GM19463 (cell line): ENCODE results near the gene TPP2.

Experiments used
- ATAC-seq: cut with Tn5 transposase; IDR thresholded peaks from one replicate; pipeline ENCODE4 v1.9.1; 2021; ENCODE audit warnings: mild to moderate bottlenecking, moderate library complexity; ENCODE audit not compliant: unreplicated experiment

Gene TPP2

GRCh38 chr13:102651892-102652291 lies 55.1 kb downstream of the TPP2 start:
- ATAC-seq: no peak

- no peak for ATAC-seq
Observed at GRCh38 chr13:102654756-102655155, 58.0 kb downstream of the TPP2 start.

DNA sequence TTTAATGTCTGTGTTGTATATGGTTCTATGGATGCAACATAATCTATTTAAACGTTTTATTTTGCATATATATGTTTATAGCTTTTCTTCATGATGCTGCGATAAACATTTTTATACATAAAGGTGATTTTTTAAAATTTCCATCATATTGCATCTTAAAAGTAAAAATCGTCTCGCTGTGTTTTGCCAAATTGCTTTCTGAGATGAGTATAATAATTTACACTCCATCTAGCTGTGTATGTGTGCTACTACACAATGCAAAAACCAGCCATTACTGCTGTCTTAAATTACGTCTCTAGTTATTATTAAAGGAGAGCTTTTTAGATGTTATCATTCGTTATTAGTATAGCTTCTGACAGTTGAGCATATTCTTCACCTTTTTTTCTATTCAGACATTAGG lies 60.8 kb downstream of the TPP2 start:
- ATAC-seq: no peak

- no peak for ATAC-seq
Observed at GRCh38 chr13:102658660-102659059, 61.9 kb downstream of the TPP2 start.

DNA sequence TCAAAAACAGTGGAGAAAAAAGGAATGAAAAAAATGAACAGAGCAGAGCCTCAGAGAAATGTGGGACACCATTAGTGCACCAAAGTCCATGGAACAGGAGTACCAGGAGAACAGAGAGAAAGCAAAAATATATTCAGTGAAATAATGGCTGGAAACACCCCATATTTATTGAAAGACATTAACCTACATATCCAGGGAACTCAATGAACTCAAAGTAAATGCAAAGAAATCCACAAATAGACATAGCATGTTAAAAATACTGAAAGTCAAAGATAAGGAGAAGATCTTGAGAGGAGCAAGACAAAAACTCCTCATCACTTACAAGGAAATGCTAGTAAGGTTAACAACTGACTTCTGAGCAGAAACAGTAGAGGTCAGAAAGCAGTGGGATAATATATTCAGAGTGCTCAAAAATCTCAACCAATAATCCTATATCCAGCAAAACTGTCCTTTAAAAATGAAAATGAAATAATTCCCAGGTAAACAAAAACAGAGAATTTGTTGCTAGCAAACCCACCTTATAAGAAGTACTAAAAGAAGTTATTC lies 62.5 kb downstream of the TPP2 start:
- no peak for ATAC-seq

DNA sequence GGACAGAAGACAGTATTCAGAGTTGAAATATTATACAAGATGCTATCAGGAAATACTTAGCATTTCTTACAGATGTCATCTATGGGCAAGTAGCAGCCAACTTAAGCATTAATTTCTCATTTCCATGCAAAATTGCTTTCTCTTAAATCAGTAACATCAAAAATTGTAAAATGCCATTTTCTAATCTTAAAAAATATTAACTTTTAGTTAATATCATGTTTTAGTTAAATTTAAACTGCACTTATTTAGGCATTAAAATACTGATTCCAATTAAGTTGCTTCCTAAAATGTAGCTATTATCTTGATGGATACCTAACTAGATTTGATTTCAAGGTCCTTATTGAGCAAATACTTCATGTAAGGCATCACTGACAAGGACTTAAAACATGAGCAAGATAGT lies 70.2 kb downstream of the TPP2 start:
- no peak for ATAC-seq

DNA sequence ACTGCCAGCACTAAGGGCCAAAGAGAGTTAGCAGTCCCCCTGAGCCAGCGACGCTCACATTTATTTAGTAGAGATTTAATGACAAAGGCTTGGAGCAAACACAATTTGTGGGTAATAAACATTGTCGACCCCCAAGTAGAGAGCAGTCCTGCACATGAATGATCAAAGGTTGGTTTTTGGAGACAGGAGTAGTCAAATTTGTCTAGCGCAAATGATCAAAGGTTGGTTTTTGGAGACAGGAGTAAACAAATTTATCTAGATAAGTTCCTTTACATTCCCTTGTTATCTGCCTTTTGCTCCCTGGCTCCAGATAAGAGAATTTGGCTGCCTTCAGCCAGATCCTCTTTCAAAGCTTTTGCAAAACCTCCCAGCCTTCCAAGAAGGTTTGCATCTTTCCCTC lies 71.1 kb downstream of the TPP2 start:
- no peak for ATAC-seq

DNA sequence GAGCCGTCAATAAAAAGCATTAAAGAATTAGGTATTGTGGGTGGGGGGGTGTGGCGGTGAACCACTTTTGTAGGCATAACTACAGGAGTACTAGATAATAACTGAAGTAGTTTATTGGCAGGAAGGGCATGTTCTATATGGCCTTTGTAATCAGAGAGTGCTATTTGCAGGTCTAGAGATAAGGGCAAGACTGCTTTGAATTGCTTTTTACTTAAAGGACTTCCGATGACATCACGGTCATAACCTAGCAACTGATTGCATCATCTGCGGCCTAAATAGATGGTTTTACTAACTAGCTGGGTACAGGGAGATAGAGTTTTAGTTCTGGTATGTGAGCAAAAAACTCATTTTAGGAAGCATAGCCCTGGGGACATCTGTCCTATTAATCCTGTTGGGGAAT lies 73.3 kb downstream of the TPP2 start:
- no peak for ATAC-seq

GRCh38 chr13:102675115-102675514 lies 78.3 kb downstream of the TPP2 start:
- ATAC-seq: no peak

DNA sequence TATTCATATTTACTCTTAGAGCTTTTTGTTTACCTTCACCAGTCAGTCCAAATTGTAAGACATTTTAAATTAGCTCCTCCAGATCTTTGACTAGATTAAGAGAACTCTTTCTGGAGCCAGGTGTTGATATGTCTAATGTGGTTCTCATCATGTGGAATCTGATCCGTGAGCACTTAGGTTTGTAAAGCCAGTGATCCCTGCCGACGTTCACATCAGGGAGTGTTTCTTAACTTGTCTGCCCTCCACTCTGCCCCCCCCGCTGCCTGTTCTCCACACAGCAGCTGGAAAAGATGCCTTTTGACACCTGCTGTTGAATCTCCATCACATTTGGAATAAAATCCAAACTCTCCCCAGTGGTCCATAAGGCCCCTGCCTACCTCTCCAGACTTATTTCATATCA lies 80.3 kb downstream of the TPP2 start:
- no peak for ATAC-seq

DNA sequence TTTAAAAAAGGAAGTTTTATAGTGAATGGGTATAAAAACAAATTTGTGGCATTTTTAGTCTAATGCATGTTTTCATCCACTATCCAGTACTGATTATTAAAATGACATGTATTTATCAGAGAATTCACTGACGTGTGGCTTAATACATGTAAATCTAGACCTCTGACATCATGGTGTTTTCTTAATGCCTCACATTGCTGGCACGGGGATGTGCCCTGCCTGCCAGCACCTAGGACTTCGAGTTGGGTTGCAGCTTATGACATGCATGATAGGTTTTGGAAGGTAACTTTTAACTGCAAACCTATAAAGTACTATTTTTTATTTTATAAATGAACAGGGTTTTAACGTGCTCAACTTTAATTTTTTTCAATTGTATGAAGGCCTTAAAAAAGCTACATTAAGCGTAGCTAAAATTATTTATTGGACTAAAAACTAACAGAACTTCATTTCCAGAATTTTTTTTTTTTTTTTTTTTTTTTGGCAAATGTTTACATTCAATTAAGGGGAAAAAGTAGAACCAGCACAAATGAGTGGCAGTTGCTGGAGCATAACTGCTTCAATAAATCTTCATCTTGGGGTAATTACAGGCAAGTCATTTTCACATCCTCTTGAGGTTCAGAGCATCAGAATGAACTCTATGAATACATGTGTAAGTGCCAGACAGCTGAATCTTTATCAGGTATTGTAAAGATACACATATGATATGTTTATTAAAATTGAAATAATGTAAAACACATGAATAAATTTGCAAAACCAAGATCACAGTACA lies 81.7 kb downstream of the TPP2 start:
- no peak for ATAC-seq

DNA sequence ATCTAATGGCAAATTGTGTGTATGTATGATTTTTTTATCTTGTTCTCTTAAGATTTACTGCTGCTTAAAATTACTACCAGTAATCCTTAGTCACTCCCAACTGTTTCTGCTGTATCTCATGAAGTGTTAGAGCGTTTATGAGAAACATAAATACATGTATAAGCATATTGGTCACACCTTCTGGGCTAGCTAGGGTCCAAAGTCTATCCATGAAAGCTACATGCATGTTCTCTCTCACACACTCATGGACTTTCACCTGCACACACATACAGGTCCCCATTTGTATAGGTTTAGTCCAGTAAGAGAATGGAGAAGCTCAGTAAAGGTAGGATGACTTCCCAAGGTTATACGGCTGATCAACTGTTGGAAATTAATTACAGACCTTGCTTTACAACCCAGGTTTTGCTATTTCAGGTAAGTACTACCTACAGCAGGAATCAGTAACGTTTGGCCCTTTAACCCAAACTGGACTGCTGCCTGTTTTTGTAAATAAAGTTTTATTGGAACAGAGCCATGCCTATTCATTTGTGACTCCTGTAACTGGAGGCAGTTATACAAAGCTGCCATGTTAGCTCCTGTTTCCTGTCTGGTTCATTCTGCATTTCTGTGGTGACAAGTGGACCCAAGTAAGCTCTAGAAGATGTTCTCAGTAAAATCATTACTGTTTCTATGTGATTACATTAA lies 82.8 kb downstream of the TPP2 start:
- no peak for ATAC-seq

DNA sequence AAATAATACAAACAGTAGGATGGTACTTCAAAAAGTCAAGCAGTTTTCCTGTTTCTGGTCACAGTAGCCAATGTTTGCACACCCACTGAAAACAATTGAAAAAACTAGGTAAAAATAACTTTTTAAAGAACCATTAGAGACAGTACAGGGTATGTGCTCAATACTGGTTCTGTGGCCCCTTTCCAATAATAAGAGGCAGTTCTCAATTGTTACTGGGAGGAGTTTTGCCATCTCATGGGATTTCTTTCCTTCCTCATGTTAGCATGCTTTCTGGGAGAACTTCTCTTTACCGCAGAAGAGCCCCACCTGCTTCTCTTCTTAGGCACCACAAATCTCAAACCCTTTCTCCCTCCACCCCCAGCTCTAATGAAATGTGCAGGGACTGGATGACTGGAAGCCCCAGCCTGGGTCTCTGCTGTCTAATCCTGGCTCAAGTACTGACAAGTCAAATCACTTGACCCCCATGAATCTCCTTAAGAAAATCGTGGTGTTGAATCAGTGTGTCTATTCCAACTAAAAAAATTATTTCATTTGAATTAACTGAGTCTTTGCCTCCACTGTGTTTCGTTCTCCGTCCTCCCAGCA lies 83.4 kb downstream of the TPP2 start:
- no peak for ATAC-seq

- no peak for ATAC-seq
Observed at GRCh38 chr13:102680842-102681740, 84.3 kb downstream of the TPP2 start.

GRCh38 chr13:102682211-102682610 lies 85.4 kb downstream of the TPP2 start:
- ATAC-seq: no peak

DNA sequence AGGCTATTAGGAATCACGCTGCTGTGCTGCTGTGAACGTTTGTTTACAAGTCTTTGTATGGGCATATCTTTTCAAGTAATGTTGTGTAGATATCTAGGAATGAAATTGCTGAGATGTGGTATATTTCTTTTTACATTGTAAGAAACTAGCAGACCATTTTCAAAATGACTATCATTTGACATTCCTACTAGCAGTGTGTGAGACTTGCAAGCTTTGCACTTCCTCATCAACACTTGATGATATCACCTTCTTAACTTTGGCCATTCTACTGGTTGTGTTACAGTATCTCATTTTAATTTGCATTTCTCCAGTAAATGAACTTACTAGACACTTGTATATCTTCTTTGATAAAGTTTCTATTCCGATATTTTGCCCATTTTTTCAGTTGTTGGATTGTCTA lies 85.9 kb downstream of the TPP2 start:
- ATAC-seq: no peak

DNA sequence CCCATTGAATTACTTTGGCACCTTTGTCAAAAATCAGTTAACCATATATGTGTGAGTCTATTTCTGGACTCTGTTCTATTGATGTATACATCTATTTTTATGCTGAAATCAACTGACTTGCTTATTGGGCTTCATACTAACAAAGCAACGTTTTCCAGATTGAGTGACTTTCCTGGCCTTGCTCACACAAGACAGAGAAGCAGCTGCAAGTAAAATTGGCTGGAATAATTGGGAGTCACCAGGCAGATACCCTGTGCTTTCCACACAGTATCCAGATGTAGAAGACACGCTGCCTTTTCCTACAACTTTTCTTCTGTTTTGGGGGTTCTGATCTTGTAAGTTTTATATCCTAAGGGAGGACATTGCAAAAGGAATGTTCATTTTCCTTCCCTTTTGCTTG lies 86.9 kb downstream of the TPP2 start:
- ATAC-seq: no peak

DNA sequence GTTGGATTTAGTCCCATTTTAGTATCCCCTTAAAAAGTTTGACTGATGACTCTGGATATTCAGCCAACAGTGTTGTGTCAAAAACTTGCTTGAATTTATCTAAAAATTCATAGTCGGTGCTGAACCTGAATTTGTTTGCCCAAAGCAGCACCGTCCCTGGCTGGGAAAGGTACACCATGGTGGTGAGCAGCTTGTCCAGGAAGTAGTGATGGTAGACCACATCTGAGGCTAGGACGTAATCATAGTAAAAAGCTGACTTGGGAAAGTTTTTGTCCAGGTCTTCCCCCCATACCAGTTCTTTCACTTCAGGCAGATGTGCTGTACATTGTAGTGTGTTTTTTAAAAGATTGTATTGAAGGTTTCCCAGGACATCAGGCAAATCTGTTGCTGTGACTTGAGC lies 89.2 kb downstream of the TPP2 start:
- no peak for ATAC-seq

GRCh38 chr13:102687520-102687919 lies 90.7 kb downstream of the TPP2 start:
- ATAC-seq: no peak

- ATAC-seq: no peak
Observed at GRCh38 chr13:102688306-102688973, 91.7 kb downstream of the TPP2 start.
